Mesendoderm (in vitro differentiated cells): ENCODE measurements around the gene HNRNPDL.

ENCODE experiments used
- DNase-seq: peaks from one replicate; pipeline ENCODE4 v3.0.0; 2013
- H2AK5ac ChIP-seq: 2 replicates; pipeline ENCODE4 v1.6.1; 2013; ENCODE audit warnings: low read length, inconsistent platforms
- H2BK120ac ChIP-seq: 2 replicates; pipeline ENCODE4 v1.6.1; 2013; ENCODE audit warnings: low read depth, mild to moderate bottlenecking, low read length, moderate library complexity, mixed read lengths
- H2BK15ac ChIP-seq: replicated peaks from 2 replicates; pipeline ENCODE4 v1.6.1; 2013; ENCODE audit warnings: low read depth, mild to moderate bottlenecking, moderate library complexity
- H2BK5ac ChIP-seq: 2 replicates; pipeline ENCODE4 v1.6.1; 2013; ENCODE audit warnings: low read length, inconsistent platforms
- H3K18ac ChIP-seq: 2 replicates; pipeline ENCODE4 v1.6.1; 2013; ENCODE audit warnings: mild to moderate bottlenecking, low read length, mixed read lengths
- H3K23ac ChIP-seq: one replicate; pipeline ENCODE4 v1.6.1; 2013; ENCODE audit warnings: low read length
- H3K27ac ChIP-seq: 2 replicates; pipeline ENCODE4 v1.5.1; 2013; ENCODE audit warnings: low read depth, mild to moderate bottlenecking, inconsistent platforms, low read length, moderate library complexity
- H3K27me3 ChIP-seq: 2 replicates; pipeline ENCODE4 v1.6.1; 2013; ENCODE audit warnings: low read length, control low read depth, mild to moderate bottlenecking, inconsistent platforms; ENCODE audit not compliant: insufficient read depth, poor library complexity
- H3K36me3 ChIP-seq: 2 replicates; pipeline ENCODE4 v1.6.1; 2013; ENCODE audit warnings: low read length, inconsistent platforms; ENCODE audit not compliant: control insufficient read depth, insufficient read depth
- H3K4ac ChIP-seq: one replicate; pipeline ENCODE4 v1.6.1; 2013; ENCODE audit warnings: low read depth, mild to moderate bottlenecking, low read length, moderate library complexity
- H3K4me1 ChIP-seq: 2 replicates; pipeline ENCODE4 v1.6.1; 2013; ENCODE audit warnings: low read depth, low read length, inconsistent platforms; ENCODE audit not compliant: control insufficient read depth
- H3K4me2 ChIP-seq: 2 replicates; pipeline ENCODE4 v1.6.1; 2013; ENCODE audit warnings: low read length
- H3K4me3 ChIP-seq: 2 replicates; pipeline ENCODE4 v1.5.1; 2013; ENCODE audit warnings: mild to moderate bottlenecking, low read length
- H3K56ac ChIP-seq: one replicate; pipeline ENCODE4 v1.6.1; 2013; ENCODE audit warnings: low read length
- H3K79me1 ChIP-seq: 2 replicates; pipeline ENCODE4 v1.6.1; 2013; ENCODE audit warnings: low read length, inconsistent platforms
- H3K79me2 ChIP-seq: 2 replicates; pipeline ENCODE4 v1.6.1; 2013; ENCODE audit warnings: mild to moderate bottlenecking, low read length; ENCODE audit not compliant: control insufficient read depth, insufficient read depth
- H3K9ac ChIP-seq: 2 replicates; pipeline ENCODE4 v1.6.1; 2013; ENCODE audit warnings: low read length, inconsistent platforms
- H4K5ac ChIP-seq: one replicate; pipeline ENCODE4 v1.6.1; 2013; ENCODE audit warnings: low read length
- H4K8ac ChIP-seq: one replicate; pipeline ENCODE4 v1.6.1; 2013; ENCODE audit warnings: low read depth, mild to moderate bottlenecking, control low read depth, low read length, moderate library complexity
- WGBS: extraction: QIAGEN DNeasy Blood & Tissue Kit; methylation state at CpG from one replicate; pipeline ENCODE4 v1.1.7; 2013; ENCODE audit warnings: low lambda C conversion rate, missing lambda C conversion rate; ENCODE audit not compliant: insufficient coverage; ENCODE audit errors: extremely low coverage; 5-methylcytosine and 5-hydroxymethylcytosine counted together

HNRNPDL gene

DNA sequence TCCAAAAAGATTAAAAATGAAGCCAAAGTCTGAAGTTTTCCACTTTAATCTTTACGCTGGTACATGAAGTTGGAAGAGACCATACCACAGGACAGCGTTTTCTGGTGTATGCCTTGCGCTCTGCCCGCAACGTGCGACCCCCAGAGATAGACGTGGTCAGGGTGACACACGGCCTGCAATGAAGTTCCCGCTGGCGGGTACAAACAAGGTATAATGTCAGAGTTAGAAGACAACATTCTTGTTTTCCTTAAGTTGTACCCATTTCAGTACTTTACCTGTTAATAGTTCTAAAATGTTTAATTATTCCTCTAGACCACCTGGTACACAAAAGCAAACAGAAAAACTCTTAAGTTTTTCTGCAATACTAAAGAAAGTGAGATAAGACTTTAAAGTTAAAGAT lies 4.8 kb downstream of the HNRNPDL start:
- Histone ChIP-seq H3K18ac (no peak overlapping the region), H2BK15ac (no peak overlapping the region), H3K79me2 (peaks cover 39% of the 10 kb centered on the region), H4K5ac (no peak overlapping the region), H3K4me3 (no peak overlapping the region), H2BK120ac (no peak overlapping the region), H3K9ac (no peak overlapping the region), H3K27me3 (no peaks in the 10 kb centered on the region), H3K79me1 (peaks cover 4% of the 10 kb centered on the region), H3K4me1 (no peaks in the 10 kb centered on the region), H3K27ac (no peak overlapping the region), H3K36me3 (peaks cover 4% of the 10 kb centered on the region), H2BK5ac (no peak overlapping the region), H2AK5ac (no peak overlapping the region), H3K4ac (no peak overlapping the region), H3K23ac (no peak overlapping the region), H3K56ac (no peak overlapping the region), H4K8ac (no peak overlapping the region), H3K4me2 (no peak overlapping the region)
- no peak for DNase-seq
- WGBS, result no CpG with 5 or more reads among the region's 10 CpGs

DNA sequence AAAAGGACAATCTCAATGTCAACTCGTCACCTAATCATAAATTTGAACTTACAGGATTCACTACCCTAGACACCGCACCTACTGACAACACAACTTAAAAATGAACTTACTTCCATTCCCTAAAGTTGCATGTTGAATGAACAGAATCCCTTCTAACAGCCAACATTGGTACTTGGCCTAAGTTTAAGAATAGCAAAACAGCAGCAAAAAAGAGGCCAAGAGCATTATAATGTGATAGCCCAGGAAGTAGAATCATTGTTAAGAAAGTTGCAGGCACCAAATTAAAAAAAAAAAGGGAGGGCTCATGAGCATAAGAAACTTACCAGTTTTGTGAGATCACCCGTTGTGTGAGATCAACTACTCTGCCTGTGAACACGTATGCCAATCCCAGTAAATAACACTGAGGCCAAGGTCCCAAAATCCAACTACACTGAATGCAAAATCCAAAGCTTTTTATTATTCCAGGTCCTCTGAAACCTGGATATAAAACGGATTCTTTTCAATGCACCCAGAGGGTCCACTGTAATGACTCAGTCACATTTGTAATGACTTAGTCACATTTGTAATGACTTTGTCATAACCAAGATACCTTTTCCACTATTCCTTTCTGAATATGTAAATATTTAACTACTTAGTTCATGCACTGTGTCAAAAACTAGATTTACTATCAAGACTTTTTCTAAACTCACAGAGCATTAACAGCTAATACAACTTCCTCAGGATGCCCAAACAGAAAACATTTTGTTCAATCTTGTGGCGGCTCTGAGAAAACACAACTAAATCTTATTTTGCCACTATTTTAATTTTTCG lies 6.8 kb downstream of the HNRNPDL start:
- Histone ChIP-seq H3K36me3 (peaks cover 4% of the 10 kb centered on the region), H4K8ac (no peak overlapping the region), H3K23ac (no peak overlapping the region), H2BK120ac (no peak overlapping the region), H3K4me2 (no peak overlapping the region), H2BK15ac (no peak overlapping the region), H3K4me3 (no peak overlapping the region), H3K4ac (no peak overlapping the region), H2BK5ac (no peak overlapping the region), H3K27ac (no peak overlapping the region), H4K5ac (no peak overlapping the region), H3K79me2 (peaks cover 27% of the 10 kb centered on the region), H3K4me1 (no peaks in the 10 kb centered on the region), H3K79me1 (peaks cover 2% of the 10 kb centered on the region), H3K27me3 (no peaks in the 10 kb centered on the region), H2AK5ac (no peak overlapping the region), H3K56ac (no peak overlapping the region), H3K18ac (no peak overlapping the region), H3K9ac (no peak overlapping the region)
- no peak for DNase-seq
- 100% methylated on average over 2 of the region's 7 CpGs for WGBS

DNA sequence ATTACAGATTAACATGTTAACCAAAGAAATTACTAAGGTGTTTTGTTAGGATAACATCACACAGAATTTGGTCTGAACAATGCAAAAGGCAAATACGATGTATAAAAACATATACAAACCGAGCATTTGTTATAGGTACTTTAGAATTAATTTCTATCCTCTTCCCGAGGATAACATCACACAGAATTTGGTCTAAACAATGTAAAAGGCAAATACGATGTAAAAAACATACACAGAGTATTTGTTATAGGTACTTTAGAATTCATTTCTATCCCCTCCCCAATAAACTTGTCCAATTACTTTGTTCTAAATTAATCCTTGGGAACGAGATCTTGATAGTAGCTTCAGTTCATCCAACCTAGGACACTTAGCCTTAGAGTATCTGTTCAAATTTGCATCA lies 7.6 kb downstream of the HNRNPDL start:
- no peak overlapping the region for H3K9ac ChIP-seq
- H3K18ac ChIP-seq, result no peak overlapping the region
- H3K79me1 ChIP-seq, result peaks cover 2% of the 10 kb centered on the region
- H3K36me3 ChIP-seq, result peaks cover 4% of the 10 kb centered on the region
- no peak for DNase-seq
- no peak overlapping the region for H2BK5ac ChIP-seq
- H2BK15ac ChIP-seq, result no peak overlapping the region
- H3K79me2 ChIP-seq, result peaks cover 18% of the 10 kb centered on the region
- no peak overlapping the region for H2BK120ac ChIP-seq
- no peak overlapping the region for H3K4ac ChIP-seq
- no peak overlapping the region for H3K56ac ChIP-seq
- H2AK5ac ChIP-seq, result no peak overlapping the region
- no peak overlapping the region for H3K27ac ChIP-seq
- H3K4me2 ChIP-seq, result no peak overlapping the region
- no peak overlapping the region for H3K4me3 ChIP-seq
- no peak overlapping the region for H3K23ac ChIP-seq
- H4K8ac ChIP-seq, result no peak overlapping the region
- H3K4me1 ChIP-seq, result no peaks in the 10 kb centered on the region
- no peaks in the 10 kb centered on the region for H3K27me3 ChIP-seq
- no peak overlapping the region for H4K5ac ChIP-seq
- WGBS, result no CpG with 5 or more reads among the region's 5 CpGs

DNA sequence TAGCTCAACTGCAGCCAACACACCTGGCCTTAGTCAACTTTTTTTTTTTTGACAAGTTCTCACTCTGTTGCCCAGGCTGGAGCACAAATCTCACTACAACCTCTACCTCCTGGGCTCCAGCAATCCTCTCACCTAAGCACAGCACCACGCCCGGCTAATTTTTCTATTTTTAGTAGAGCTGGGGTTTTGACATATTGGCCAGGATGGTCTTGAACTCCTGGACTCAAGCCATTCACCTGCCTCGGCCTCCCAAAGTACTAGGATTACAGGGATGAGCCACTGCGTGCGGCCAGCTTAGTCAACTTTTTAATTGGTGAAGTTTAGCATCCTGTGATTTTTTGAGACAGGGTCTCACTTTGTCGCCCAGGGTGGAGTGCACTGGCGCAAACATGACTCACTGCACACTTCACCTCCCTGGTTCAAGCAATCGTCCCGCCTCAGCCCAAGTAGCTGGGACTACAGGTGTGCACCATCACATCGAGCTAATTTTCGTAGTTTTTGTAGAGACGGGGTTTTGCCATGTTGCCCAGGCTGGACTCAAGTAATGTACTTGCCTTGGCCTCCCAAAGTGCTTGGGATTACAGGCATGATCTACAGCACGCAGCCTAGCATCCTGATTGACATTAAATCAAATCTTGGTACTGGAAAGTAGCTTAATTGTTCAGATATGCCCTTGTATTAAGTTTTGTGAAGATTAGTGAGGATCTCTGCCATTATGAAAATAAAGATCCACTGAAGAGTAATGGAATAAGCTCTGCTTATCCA lies 8.3 kb downstream of the HNRNPDL start:
- no CpG with 5 or more reads among the region's 13 CpGs for WGBS
- peaks cover 13% of the 10 kb centered on the region for H3K79me2 ChIP-seq

DNA sequence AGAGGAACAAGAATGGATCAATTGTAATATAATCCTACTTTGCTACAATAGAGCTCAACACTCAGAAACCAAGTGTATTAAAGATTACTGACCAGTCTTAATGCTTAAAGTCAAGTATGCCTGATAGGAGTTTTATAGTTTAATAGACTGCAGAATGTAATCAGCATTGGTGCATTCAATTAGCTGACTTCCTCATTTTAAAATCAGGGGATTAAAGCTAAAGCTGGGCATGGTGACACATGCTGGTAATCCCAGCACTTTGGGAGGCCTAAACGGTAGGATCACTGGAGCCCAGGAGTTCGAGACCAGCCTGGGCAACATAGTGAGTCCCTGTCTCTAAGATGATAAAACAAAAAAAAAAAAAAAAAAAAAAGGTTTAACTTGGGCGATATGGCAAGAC lies 10.8 kb downstream of the HNRNPDL start:
- H3K27ac ChIP-seq, result no peak overlapping the region
- H3K79me2 ChIP-seq, result no peaks in the 10 kb centered on the region
- H3K36me3 ChIP-seq, result no peaks in the 10 kb centered on the region
- no peaks in the 10 kb centered on the region for H3K27me3 ChIP-seq
- H3K4me1 ChIP-seq, result no peaks in the 10 kb centered on the region
- no peak overlapping the region for H2BK120ac ChIP-seq
- no peak overlapping the region for H3K4ac ChIP-seq
- H2BK5ac ChIP-seq, result no peak overlapping the region
- no peak overlapping the region for H3K18ac ChIP-seq
- H4K5ac ChIP-seq, result no peak overlapping the region
- H3K56ac ChIP-seq, result no peak overlapping the region
- H4K8ac ChIP-seq, result no peak overlapping the region
- H3K4me2 ChIP-seq, result no peak overlapping the region
- H3K9ac ChIP-seq, result no peak overlapping the region
- H2AK5ac ChIP-seq, result no peak overlapping the region
- WGBS, result no CpG with 5 or more reads among the region's 3 CpGs
- H3K23ac ChIP-seq, result no peak overlapping the region
- DNase-seq, result no peak
- H3K4me3 ChIP-seq, result no peak overlapping the region
- no peaks in the 10 kb centered on the region for H3K79me1 ChIP-seq
- no peak overlapping the region for H2BK15ac ChIP-seq

More for the DNA sequence above, 8.3 kb downstream of the HNRNPDL start:
- Histone ChIP-seq H3K27me3 (no peaks in the 10 kb centered on the region), H3K4me3 (no peak overlapping the region), H2BK5ac (no peak overlapping the region), H3K56ac (no peak overlapping the region), H3K36me3 (peaks cover 4% of the 10 kb centered on the region), H3K9ac (no peak overlapping the region), H3K4me2 (no peak overlapping the region), H3K23ac (no peak overlapping the region), H4K5ac (no peak overlapping the region), H3K79me1 (peaks cover 2% of the 10 kb centered on the region), H2BK120ac (no peak overlapping the region), H3K4ac (no peak overlapping the region), H2AK5ac (no peak overlapping the region), H3K4me1 (no peaks in the 10 kb centered on the region), H3K18ac (no peak overlapping the region), H4K8ac (no peak overlapping the region), H3K27ac (no peak overlapping the region), H2BK15ac (no peak overlapping the region)
- no peak for DNase-seq
